Hindlimb muscle (tissue), 1 donor: ENCODE results near the gene RPL14. TPM values are rescaled to one million over a fixed set of nuclear protein-coding genes. Genes with fewer than 3 reads are reported as not detected.

Source experiments
- polyA plus RNA-seq: library from polyadenylated mRNA; unstranded; fragments of 120-200 nt; gene quantifications from one replicate; pipeline ENCODE4 v1.2.1, GENCODE V29; 2013; ENCODE audit not compliant: insufficient read length

RPL14 gene
- polyA plus RNA-seq, 1 donor, result 2,744 TPM

Other genes with a start within 250 kb of the RPL14 start
- gene EIF1B, start 147.6 kb upstream of the RPL14 start, polyA plus RNA-seq, result 55.7 TPM
- 0.71 TPM for gene ENTPD3, start 70.2 kb upstream of the RPL14 start, polyA plus RNA-seq
- gene ZNF619, start 19.8 kb downstream of the RPL14 start, polyA plus RNA-seq, result 3.6 TPM
- gene ZNF620, start 48.7 kb downstream of the RPL14 start, polyA plus RNA-seq, result 3.5 TPM
- 14.8 TPM for gene ZNF621, start 67.6 kb downstream of the RPL14 start, polyA plus RNA-seq